AML-193 (cell line): ENCODE data around the gene HOXA6.

Source experiments
- DNase-seq, 2 experiments: peaks; one replicate each; lab custom pipeline; 2025; lab: John Stamatoyannopoulos, UW

The HOXA6 gene

DNA sequence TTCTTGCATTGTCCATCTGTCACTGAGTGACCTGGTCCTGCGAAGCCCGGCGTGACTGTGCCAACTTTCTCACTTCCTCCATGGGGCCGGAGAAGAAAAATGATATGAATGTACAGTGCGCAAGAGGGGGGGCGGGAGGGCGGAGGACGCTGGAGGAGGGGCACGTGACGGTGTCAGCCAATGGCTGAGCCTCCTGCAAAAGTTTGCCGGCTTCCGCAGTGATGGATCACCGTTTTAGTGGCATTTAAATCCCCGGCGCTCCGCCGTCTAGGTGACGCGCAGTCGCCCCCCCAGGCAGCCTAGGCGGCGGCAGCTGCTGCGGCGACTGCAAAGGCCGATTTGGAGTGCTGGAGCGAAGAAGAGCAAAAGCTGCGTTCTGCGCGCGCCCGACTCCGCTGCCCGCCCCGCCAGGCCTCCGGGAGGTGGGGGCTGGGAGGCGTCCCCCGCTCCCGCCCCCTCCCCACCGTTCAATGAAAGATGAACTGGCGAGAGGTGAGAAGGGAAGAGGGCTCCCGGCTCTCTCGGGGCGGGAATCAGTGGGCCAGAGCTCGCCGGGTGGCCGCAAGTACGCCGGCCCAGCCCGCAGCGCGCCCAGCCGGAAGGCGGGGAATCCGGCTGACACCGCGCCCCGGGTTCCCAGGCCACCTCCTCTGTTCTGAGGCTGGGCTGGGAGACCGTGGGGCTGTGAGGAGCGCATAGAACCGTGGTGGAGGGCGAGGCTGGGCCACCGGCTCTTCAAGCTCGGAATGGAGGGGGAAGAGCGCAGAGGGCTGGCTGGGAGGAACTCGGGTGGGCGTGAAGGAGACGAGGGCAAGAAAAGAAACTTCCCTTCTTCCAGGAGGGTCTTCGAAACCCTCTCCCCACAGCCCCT is 51.4 kb downstream of the HOXA6 start, which contains the start of gene HOXA1:
TSS of gene HOXA1 (minus strand) at position 104 of the 871 bp plus-strand sequence. CDS start at position 16, 88 bp downstream.
- DNase-seq: no peak
